ENCODE results near the gene COL4A6. TPM values are rescaled to one million over a fixed set of nuclear protein-coding genes. Genes with fewer than 3 reads are reported as not detected.

Gene COL4A6
- total and polyA plus RNA-seq, 2 of the 8 experiments (the other 6 are each of a cell fraction or from before 2014, with no cell fraction given): 5.9 to 11.8 TPM

DNA sequence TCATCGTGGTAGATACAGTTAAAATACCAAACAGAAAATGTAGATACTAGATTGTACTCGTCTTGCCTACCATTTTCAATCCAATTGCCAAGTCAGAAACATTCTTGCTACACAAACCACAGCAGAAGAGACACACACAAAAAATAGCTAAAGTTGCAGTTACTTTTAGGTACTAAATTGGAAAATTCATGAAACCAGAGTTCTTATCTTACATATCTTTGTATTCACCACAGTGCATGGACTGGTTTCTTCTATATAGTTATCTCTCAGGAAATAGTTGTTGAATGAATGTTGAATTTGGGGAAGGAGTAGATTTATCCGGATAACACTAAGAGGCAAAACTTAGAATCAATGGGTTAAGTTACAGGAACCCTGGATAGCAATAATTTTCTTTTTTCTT, 15.6 kb upstream of the COL4A6 start:
- no peak overlapping the region for H4K5ac ChIP-seq (ENCODE audit: insufficient read length, low read depth, low read length)
- H3K56ac ChIP-seq (replicated peaks; ENCODE audit: insufficient read length, low read depth, low read length): no peak overlapping the region
- H3K4ac ChIP-seq (replicated peaks; ENCODE audit: insufficient read length, low read depth, low read length): no peak overlapping the region
- 90% methylated on average over 3 of the region's 3 CpGs; no CpG with 5 or more reads in 1 of the 2 experiments for WGBS, 2 experiments (ENCODE audit: extremely low coverage in 1 of 2, insufficient coverage in 1 of 2, insufficient read length in 1 of 2, insufficient replicate concordance in 2 of 2, low coverage in 1 of 2, low lambda C conversion rate in 2 of 2, missing lambda C conversion rate in 1 of 2)
- H4K20me1 ChIP-seq (replicated peaks in 1 of 2; ENCODE audit: control insufficient read depth in 1 of 2, insufficient read depth in 2 of 2, low read length in 2 of 2): no peaks in the 10 kb centered on the region
- H3K79me1 ChIP-seq (ENCODE audit: low read depth, low read length): no peaks in the 10 kb centered on the region
- H3K9me3 ChIP-seq (ENCODE audit: insufficient read depth in 2 of 2, low read depth in 1 of 2, low read length in 1 of 2): no peaks in the 10 kb centered on the region
- no peak overlapping the region for H3K18ac ChIP-seq (ENCODE audit: extremely low read depth, low read length)
- no peak for FAIRE-seq
- no peak overlapping the region for H2BK12ac ChIP-seq (ENCODE audit: low read depth, low read length)
- H3K14ac ChIP-seq (ENCODE audit: insufficient read length): no peak overlapping the region
- H3K79me2 ChIP-seq (ENCODE audit: control insufficient read depth in 1 of 2, insufficient read depth in 2 of 2, low read length in 2 of 2): peaks cover 0 to 16% of the 10 kb centered on the region in 2 experiments; a peak in 1 of 4 replicates
- H2BK15ac ChIP-seq (ENCODE audit: low read length): no peak overlapping the region
- no peaks in the 10 kb centered on the region for H3K27me3 ChIP-seq (replicated peaks in 1 of 4; ENCODE audit: control insufficient read depth in 3 of 4, extremely low read depth in 1 of 4, insufficient read depth in 3 of 4, low read length in 3 of 4)
- no peak overlapping the region for H3K27ac ChIP-seq (ENCODE audit: low read depth, low read length)
- no peak overlapping the region for H3K9ac ChIP-seq (replicated peaks in 1 of 4; ENCODE audit: extremely low read depth in 1 of 4, low read depth in 3 of 4, low read length in 3 of 4)
- ChIA-PET CTCF (ENCODE audit: partially characterized antibody) (interaction anchor here (0.5 kb wide), 1 partner anchor 96 kb away, joined by 4 read pairs; no protein-coding TSS in a partner anchor), POLR2A (ENCODE audit: partially characterized antibody) (interaction anchor here (0.8 kb wide), 1 partner anchor 15 kb away, joined by 3 read pairs; the partner anchor contains the start of gene COL4A5)
- H3K23ac ChIP-seq (ENCODE audit: insufficient read length): no peak overlapping the region
- DNase-seq (ENCODE audit: low read depth in 1 of 2, low spot score in 2 of 2): no peak
- no peaks in the 10 kb centered on the region for H3K36me3 ChIP-seq (ENCODE audit: control insufficient read depth in 2 of 4, insufficient read depth in 4 of 4, low read length in 3 of 4)
- no peaks in the 10 kb centered on the region for H3K4me1 ChIP-seq (replicated peaks in 1 of 4; ENCODE audit: control insufficient read depth in 3 of 4, insufficient read depth in 4 of 4, low read length in 3 of 4)
- no peaks in the 10 kb centered on the region for H3K23me2 ChIP-seq (ENCODE audit: low read depth, low read length)
- H3K4me2 ChIP-seq (ENCODE audit: insufficient read depth in 1 of 2, low read depth in 2 of 2, low read length in 2 of 2): no peak overlapping the region
- H2AK5ac ChIP-seq (ENCODE audit: low read depth, low read length): no peak overlapping the region
- no peak overlapping the region for H2BK120ac ChIP-seq (replicated peaks; ENCODE audit: low read depth, low read length)
- no peak overlapping the region for H2AFZ ChIP-seq (ENCODE audit: low read length)
- no peak overlapping the region for H3K4me3 ChIP-seq (ENCODE audit: extremely low read depth in 1 of 4, insufficient read depth in 2 of 4, low read depth in 3 of 4, low read length in 4 of 4)
- no peak overlapping the region for H4K8ac ChIP-seq (ENCODE audit: extremely low read depth, insufficient read depth, low read length)
- H2BK20ac ChIP-seq (ENCODE audit: low read length): no peak overlapping the region
- no peak overlapping the region for H2BK5ac ChIP-seq (ENCODE audit: low read depth, low read length)
- no peak overlapping the region for H4K91ac ChIP-seq (replicated peaks; ENCODE audit: insufficient read length, low read length)
- no peak for TF ChIP-seq TAF7 (optimal IDR thresholded peaks at IDR 0.05; ENCODE audit: borderline replicate concordance, low read depth, low read length)
- TF ChIP-seq GABPA (IDR thresholded peaks at IDR 0.05; ENCODE audit: borderline replicate concordance, insufficient read depth, low read length): no peak
- no peak for TF ChIP-seq YY1 (IDR thresholded peaks at IDR 0.05; ENCODE audit: low read depth, low read length)
- TF ChIP-seq PHF8 (conservative IDR thresholded peaks at IDR 0.05; ENCODE audit: low read depth, low read length): no peak
- TF ChIP-seq, protein P1, sequence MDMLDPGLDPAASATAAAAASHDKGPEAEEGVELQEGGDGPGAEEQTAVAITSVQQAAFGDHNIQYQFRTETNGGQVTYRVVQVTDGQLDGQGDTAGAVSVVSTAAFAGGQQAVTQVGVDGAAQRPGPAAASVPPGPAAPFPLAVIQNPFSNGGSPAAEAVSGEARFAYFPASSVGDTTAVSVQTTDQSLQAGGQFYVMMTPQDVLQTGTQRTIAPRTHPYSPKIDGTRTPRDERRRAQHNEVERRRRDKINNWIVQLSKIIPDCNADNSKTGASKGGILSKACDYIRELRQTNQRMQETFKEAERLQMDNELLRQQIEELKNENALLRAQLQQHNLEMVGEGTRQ (IDR thresholded peaks at IDR 0.05; ENCODE audit: low read length): no peak
- no peak for TF ChIP-seq NRF1 (IDR thresholded peaks at IDR 0.05; ENCODE audit: low read depth, low read length)
- TF ChIP-seq KDM4A (IDR thresholded peaks at IDR 0.05; ENCODE audit: low read depth, low read length, severe bottlenecking): no peak
- TF ChIP-seq POLR2A (IDR thresholded peaks at IDR 0.05; ENCODE audit: control extremely low read depth in 1 of 2, low read depth in 2 of 2, low read length in 2 of 2): no peak
- no peak for TF ChIP-seq RNF2 (IDR thresholded peaks at IDR 0.05; ENCODE audit: borderline replicate concordance, low read depth, low read length, missing control alignments, poor library complexity, severe bottlenecking)
- TF ChIP-seq BACH1 (IDR thresholded peaks at IDR 0.05; ENCODE audit: low read length): no peak
- no peak for TF ChIP-seq SP4 (IDR thresholded peaks at IDR 0.05; ENCODE audit: low read length)
- TF ChIP-seq KDM1A (IDR thresholded peaks at IDR 0.05; ENCODE audit: borderline replicate concordance, low read length): no peak
- TF ChIP-seq, protein P2, sequence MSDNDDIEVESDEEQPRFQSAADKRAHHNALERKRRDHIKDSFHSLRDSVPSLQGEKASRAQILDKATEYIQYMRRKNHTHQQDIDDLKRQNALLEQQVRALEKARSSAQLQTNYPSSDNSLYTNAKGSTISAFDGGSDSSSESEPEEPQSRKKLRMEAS (IDR thresholded peaks at IDR 0.05): no peak

Measured in H1 (cell line).